OCI-LY7 (cell line): ENCODE measurements around the gene FUT8. TPM values are rescaled to one million over a fixed set of nuclear protein-coding genes. Genes with fewer than 3 reads are reported as not detected.

ENCODE experiments used
- BruUV-seq: library from RNA; stranded (reverse); fragments of 400-500 nt; replicated peaks from 2 replicates; lab custom pipeline; 2021; lab: Mats Ljungman, UMichigan
- CTCF ChIA-PET: fragments of 300-600 bp; sonication (Branson Sonifier 250); formaldehyde crosslinking; loops from one replicate; lab custom pipeline; 2022; ENCODE audit warnings: antibody characterized with exemption; ENCODE audit not compliant: unreplicated experiment; lab: Charles Lee
- POLR2A ChIA-PET: fragments of 300-600 bp; sonication (Branson Sonifier 250); formaldehyde crosslinking; loops from one replicate; lab custom pipeline; 2022; ENCODE audit warnings: antibody characterized with exemption; lab: Charles Lee
- DNase-seq: peaks from one replicate; pipeline ENCODE4 v3.0.0-alpha.2; 2015; ENCODE audit warnings: low spot score
- H2AFZ ChIP-seq: fragments of 200-600 bp; sonication (generic), shearing (Covaris generic); 2 replicates; pipeline ENCODE4 v1.6.1; 2014; ENCODE audit warnings: mild to moderate bottlenecking, antibody characterized with exemption, low read length, moderate library complexity
- H3K27ac ChIP-seq: fragments of 200-600 bp; sonication (generic); 2 replicates; pipeline ENCODE4 v1.5.1; 2014; ENCODE audit warnings: mixed run types, low read depth, mild to moderate bottlenecking, moderate library complexity, low read length, inconsistent platforms; ENCODE audit not compliant: poor library complexity, severe bottlenecking
- H3K36me3 ChIP-seq: fragments of 200-600 bp; sonication (generic); 2 replicates; pipeline ENCODE4 v1.6.1; 2014; ENCODE audit warnings: mild to moderate bottlenecking, antibody characterized with exemption, low read length, moderate library complexity, mixed read lengths; ENCODE audit not compliant: insufficient read depth
- H3K4me1 ChIP-seq: fragments of 200-600 bp; sonication (generic); 2 replicates; pipeline ENCODE4 v1.5.1; 2014; ENCODE audit warnings: mild to moderate bottlenecking, low read length; ENCODE audit not compliant: insufficient read depth, poor library complexity, severe bottlenecking
- H3K4me2 ChIP-seq: fragments of 200-600 bp; sonication (generic); 2 replicates; pipeline ENCODE4 v1.6.1; 2014; ENCODE audit warnings: mild to moderate bottlenecking, low read length
- H3K4me3 ChIP-seq: fragments of 200-600 bp; sonication (generic); 2 replicates; pipeline ENCODE4 v1.5.1; 2014; ENCODE audit warnings: mild to moderate bottlenecking, low read depth, low read length; ENCODE audit not compliant: poor library complexity, severe bottlenecking
- H3K79me2 ChIP-seq: fragments of 200-600 bp; sonication (generic); 2 replicates; pipeline ENCODE4 v1.6.1; 2016; ENCODE audit warnings: low read depth, mild to moderate bottlenecking, low read length, moderate library complexity, mixed read lengths; ENCODE audit not compliant: insufficient read depth
- H3K9me2 ChIP-seq: fragments of 200-600 bp; sonication (generic); 2 replicates; pipeline ENCODE4 v1.6.1; 2016; ENCODE audit warnings: mild to moderate bottlenecking, low read length, mixed read lengths; ENCODE audit not compliant: insufficient read depth
- H3K9me3 ChIP-seq: fragments of 200-600 bp; sonication (generic); 2 replicates; pipeline ENCODE4 v1.6.1; 2014; ENCODE audit warnings: mild to moderate bottlenecking, mixed run types, low read length, mixed read lengths
- H4K20me1 ChIP-seq: fragments of 200-600 bp; sonication (generic); 2 replicates; pipeline ENCODE4 v1.6.1; 2014; ENCODE audit warnings: mild to moderate bottlenecking, antibody characterized with exemption, low read length, moderate library complexity, mixed read lengths; ENCODE audit not compliant: insufficient read depth
- EZH2phosphoT487 ChIP-seq: fragments of 200-600 bp; sonication (generic); IDR thresholded peaks from 2 replicates; pipeline ENCODE4 v1.6.1; 2018; ENCODE audit warnings: low read depth, borderline replicate concordance, mild to moderate bottlenecking, mixed run types, antibody characterized with exemption, low read length, moderate library complexity, mixed read lengths
- intact Hi-C: fragments of 100-400 bp; cut with micrococcal nuclease; formaldehyde crosslinking; loops from one replicate; pipeline ENCODE4 v1.10.0; 2022; ENCODE audit not compliant: unreplicated experiment
- total RNA-seq, 2 experiments: library from RNA; depleted of rRNA in 1 of 2; stranded (reverse); fragments of >200 nt in 1 of 2; shearing (Covaris generic) in 1 of 2; gene quantifications; 2 replicates each; pipeline ENCODE4 v1.2.3, GENCODE V29; 2014 to 2022
- TF ChIP-seq, protein P1 (sequence below): fragments of 200-600 bp; sonication (generic); conservative IDR thresholded peaks from 2 replicates; pipeline ENCODE4 v1.5.1; 2014; ENCODE audit warnings: mild to moderate bottlenecking, antibody characterized with exemption, low read length, moderate library complexity, mixed read lengths

Gene FUT8
- total RNA-seq, 2 experiments from 2014 or later = 90.3 to 174 TPM

DNA sequence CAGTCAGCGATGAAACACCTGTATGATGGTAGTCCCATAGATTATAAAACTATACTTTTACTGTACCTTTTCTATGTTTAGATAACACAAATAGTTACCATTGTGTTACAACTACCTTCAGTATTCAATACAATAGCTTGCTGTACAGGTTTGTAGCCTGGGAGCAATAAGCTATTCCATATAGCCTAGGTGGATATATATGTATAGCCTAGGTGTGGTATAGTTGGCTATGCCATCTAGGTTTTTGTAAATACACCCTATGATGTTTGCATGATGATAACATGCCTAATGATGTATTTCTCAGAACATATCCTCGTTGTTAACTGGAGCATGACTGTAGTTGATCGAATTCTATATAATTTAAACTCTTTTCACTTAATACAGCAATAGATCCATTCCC lies 316.1 kb downstream of the FUT8 start:
- CTCF ChIA-PET = no interaction called here
- POLR2A ChIA-PET = interaction anchor here (0.7 to 1.1 kb wide), 3 partner anchors 13 to 351 kb away, joined by 3 read pairs; no protein-coding TSS in a partner anchor

DNA sequence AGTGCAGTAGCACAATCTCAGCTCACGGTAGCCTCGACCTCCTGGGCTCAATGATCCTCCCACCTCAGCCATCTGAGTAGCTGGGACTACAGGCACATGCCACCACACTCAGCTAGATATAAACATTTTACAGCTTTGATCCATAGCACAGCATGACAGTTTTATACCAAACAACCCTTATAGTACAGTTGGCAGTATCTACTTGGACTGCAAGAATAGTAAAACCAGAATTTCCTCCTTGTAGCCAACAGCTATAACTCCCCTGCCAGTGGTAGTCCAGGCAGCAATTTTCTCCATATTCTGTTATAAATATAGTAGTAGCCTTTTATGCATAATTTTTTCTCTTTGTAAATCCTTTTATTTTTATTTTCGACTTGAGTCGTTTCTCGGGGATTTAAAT lies 317.0 kb downstream of the FUT8 start:
- ChIA-PET POLR2A (interaction anchor here (0.7 to 1.1 kb wide), 4 partner anchors 12 to 352 kb away, joined by 3 to 4 read pairs (median 3); no protein-coding TSS in a partner anchor), CTCF (no interaction called here)
- Histone ChIP-seq H4K20me1 (no peaks in the 10 kb centered on the region), H3K4me2 (no peak overlapping the region), H3K36me3 (peaks cover 96% of the 10 kb centered on the region), H3K9me3 (peaks cover 16% of the 10 kb centered on the region; the same call in 1 of the 2 replicates), H3K9me2 (no peaks in the 10 kb centered on the region), H3K4me3 (no peak overlapping the region), H3K4me1 (no peaks in the 10 kb centered on the region), H3K79me2 (no peaks in the 10 kb centered on the region), H3K27ac (no peak overlapping the region), H2AFZ (no peak overlapping the region)
- TF ChIP-seq, protein P1, sequence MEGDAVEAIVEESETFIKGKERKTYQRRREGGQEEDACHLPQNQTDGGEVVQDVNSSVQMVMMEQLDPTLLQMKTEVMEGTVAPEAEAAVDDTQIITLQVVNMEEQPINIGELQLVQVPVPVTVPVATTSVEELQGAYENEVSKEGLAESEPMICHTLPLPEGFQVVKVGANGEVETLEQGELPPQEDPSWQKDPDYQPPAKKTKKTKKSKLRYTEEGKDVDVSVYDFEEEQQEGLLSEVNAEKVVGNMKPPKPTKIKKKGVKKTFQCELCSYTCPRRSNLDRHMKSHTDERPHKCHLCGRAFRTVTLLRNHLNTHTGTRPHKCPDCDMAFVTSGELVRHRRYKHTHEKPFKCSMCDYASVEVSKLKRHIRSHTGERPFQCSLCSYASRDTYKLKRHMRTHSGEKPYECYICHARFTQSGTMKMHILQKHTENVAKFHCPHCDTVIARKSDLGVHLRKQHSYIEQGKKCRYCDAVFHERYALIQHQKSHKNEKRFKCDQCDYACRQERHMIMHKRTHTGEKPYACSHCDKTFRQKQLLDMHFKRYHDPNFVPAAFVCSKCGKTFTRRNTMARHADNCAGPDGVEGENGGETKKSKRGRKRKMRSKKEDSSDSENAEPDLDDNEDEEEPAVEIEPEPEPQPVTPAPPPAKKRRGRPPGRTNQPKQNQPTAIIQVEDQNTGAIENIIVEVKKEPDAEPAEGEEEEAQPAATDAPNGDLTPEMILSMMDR = no peak
- no peak for TF ChIP-seq EZH2phosphoT487
- BruUV-seq = no TSS peak
- no peak for DNase-seq
- intact Hi-C loops = no loop called here

More for the DNA sequence above, 316.1 kb downstream of the FUT8 start:
- DNase-seq = no peak
- Histone ChIP-seq H2AFZ (no peak overlapping the region), H3K9me2 (no peaks in the 10 kb centered on the region), H4K20me1 (no peaks in the 10 kb centered on the region), H3K4me3 (no peak overlapping the region), H3K79me2 (no peaks in the 10 kb centered on the region), H3K36me3 (peaks cover 96% of the 10 kb centered on the region), H3K9me3 (peaks cover 18% of the 10 kb centered on the region; the same call in 1 of the 2 replicates), H3K4me2 (no peak overlapping the region), H3K4me1 (peaks cover 9% of the 10 kb centered on the region), H3K27ac (no peak overlapping the region)
- intact Hi-C loops = no loop called here
- BruUV-seq = no TSS peak
- TF ChIP-seq EZH2phosphoT487 = no peak
- TF ChIP-seq, protein P1 = no peak

DNA sequence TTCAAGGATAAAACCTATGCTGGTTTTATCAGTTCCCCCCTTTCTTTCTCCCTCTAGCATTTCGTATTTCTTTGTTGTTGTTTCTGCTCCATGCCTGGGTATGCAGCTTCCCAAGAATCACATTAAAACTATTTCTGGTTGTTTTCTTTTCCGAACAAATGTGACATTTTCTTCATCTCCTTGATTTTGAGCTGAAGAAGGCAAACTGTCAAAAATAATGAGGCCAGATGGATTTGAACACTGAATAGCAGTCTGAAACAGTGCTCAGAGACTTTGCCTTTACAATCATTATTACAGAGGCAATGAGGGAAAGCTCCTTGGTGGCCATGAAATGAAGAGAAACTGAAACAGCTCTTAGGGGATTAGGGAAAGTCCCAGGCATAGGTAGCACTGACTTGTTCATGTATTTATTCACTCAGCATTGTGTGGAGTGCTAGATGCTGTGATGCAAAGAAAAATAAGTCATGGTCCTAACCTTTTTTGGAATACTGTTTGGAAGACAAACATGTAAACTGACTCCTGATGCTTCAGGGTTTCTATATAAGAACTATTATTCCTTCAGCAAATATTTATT lies 319.5 kb downstream of the FUT8 start:
- intact Hi-C loops = loop anchor here (10.0 kb wide), 1 partner anchor 447 kb away; no protein-coding TSS in a partner anchor
- H3K9me2 ChIP-seq = no peaks in the 10 kb centered on the region
- no peak overlapping the region for H3K4me3 ChIP-seq
- H3K79me2 ChIP-seq = no peaks in the 10 kb centered on the region
- no peaks in the 10 kb centered on the region for H4K20me1 ChIP-seq
- no peaks in the 10 kb centered on the region for H3K9me3 ChIP-seq
- no peak overlapping the region for H2AFZ ChIP-seq
- H3K4me2 ChIP-seq = no peak overlapping the region
- peaks cover 96% of the 10 kb centered on the region for H3K36me3 ChIP-seq
- no peak overlapping the region for H3K27ac ChIP-seq
- no peak for DNase-seq
- H3K4me1 ChIP-seq = no peaks in the 10 kb centered on the region
- CTCF ChIA-PET = no interaction called here
- TF ChIP-seq, protein P1 = no peak
- TF ChIP-seq EZH2phosphoT487 = no peak
- BruUV-seq = no TSS peak
- POLR2A ChIA-PET = no interaction called here
